KMS-11 (cell line): ENCODE results near the gene GOLGA6B.
"Not testable (repeated sequence)": the region's sequence is repeated elsewhere in the genome, so short reads cannot be mapped to it uniquely, and the experiment has no call there.

ENCODE experiments used
- H2AFZ ChIP-seq: fragments of 200-600 bp; sonication (generic); 2 replicates; pipeline ENCODE4 v1.6.1; 2016; ENCODE audit warnings: antibody characterized with exemption, mixed run types, low read depth
- H3K27ac ChIP-seq: fragments of 200-600 bp; sonication (generic); 2 replicates; pipeline ENCODE4 v1.6.1; 2016; ENCODE audit warnings: mild to moderate bottlenecking, mixed run types
- H3K27me3 ChIP-seq: fragments of 200-600 bp; sonication (generic); 2 replicates; pipeline ENCODE4 v1.6.1; 2017; ENCODE audit warnings: mild to moderate bottlenecking, low read depth, mixed run types, moderate library complexity; ENCODE audit not compliant: insufficient read depth
- H3K36me3 ChIP-seq: fragments of 200-600 bp; sonication (generic); 2 replicates; pipeline ENCODE4 v1.6.1; 2017; ENCODE audit warnings: mild to moderate bottlenecking, mixed run types; ENCODE audit not compliant: insufficient read depth
- H3K4me1 ChIP-seq: fragments of 200-600 bp; sonication (generic); 2 replicates; pipeline ENCODE4 v1.6.1; 2016; ENCODE audit warnings: mild to moderate bottlenecking, low read depth, mixed run types; ENCODE audit not compliant: poor library complexity, severe bottlenecking
- H3K4me2 ChIP-seq: fragments of 200-600 bp; sonication (generic); 2 replicates; pipeline ENCODE4 v1.7.0; 2016; ENCODE audit warnings: mild to moderate bottlenecking, mixed run types
- H3K4me3 ChIP-seq: fragments of 200-600 bp; sonication (generic); IDR thresholded peaks from 2 replicates; pipeline ENCODE4 v1.6.1; 2017; ENCODE audit warnings: low read depth, low read length, mixed read lengths; ENCODE audit not compliant: insufficient read depth
- H3K79me2 ChIP-seq: fragments of 200-600 bp; sonication (generic); 2 replicates; pipeline ENCODE4 v1.6.1; 2016; ENCODE audit warnings: low read depth, mixed run types; ENCODE audit not compliant: insufficient read depth
- H3K9ac ChIP-seq: fragments of 200-600 bp; sonication (generic); 2 replicates; pipeline ENCODE4 v1.6.1; 2016; ENCODE audit warnings: mild to moderate bottlenecking, mixed run types
- H4K20me1 ChIP-seq: fragments of 200-600 bp; sonication (generic); 2 replicates; pipeline ENCODE4 v1.6.1; 2016; ENCODE audit warnings: mild to moderate bottlenecking, mixed run types; ENCODE audit not compliant: insufficient read depth
- CTCF ChIP-seq: fragments of 200-600 bp; sonication (generic); conservative IDR thresholded peaks from 2 replicates; pipeline ENCODE4 v1.6.1; 2017; ENCODE audit warnings: low read depth, mild to moderate bottlenecking, antibody characterized with exemption, low read length, moderate library complexity, mixed read lengths

GOLGA6B gene

GRCh38 chr15:72648631-72649253 lies 5.8 kb upstream of the GOLGA6B start:
- H3K79me2 ChIP-seq, H2AFZ ChIP-seq, H3K9ac ChIP-seq, H3K4me1 ChIP-seq, H3K27ac ChIP-seq, H3K27me3 ChIP-seq, H3K4me2 ChIP-seq, H3K36me3 ChIP-seq, H3K4me3 ChIP-seq, H4K20me1 ChIP-seq: not testable (repeated sequence)

GRCh38 chr15:72656014-72656413 lies 1.5 kb downstream of the GOLGA6B start:
- not testable (repeated sequence) for H4K20me1 ChIP-seq, H3K36me3 ChIP-seq, H3K79me2 ChIP-seq, H3K27ac ChIP-seq, H2AFZ ChIP-seq, H3K4me2 ChIP-seq, H3K27me3 ChIP-seq, H3K4me3 ChIP-seq, H3K4me1 ChIP-seq, H3K9ac ChIP-seq

- not testable (repeated sequence) for H2AFZ ChIP-seq, H3K9ac ChIP-seq, H3K27me3 ChIP-seq, H3K4me2 ChIP-seq, H3K36me3 ChIP-seq, H3K27ac ChIP-seq, H3K4me1 ChIP-seq, H3K79me2 ChIP-seq, H4K20me1 ChIP-seq, H3K4me3 ChIP-seq
Measured at GRCh38 chr15:72661081-72661480, 6.6 kb downstream of the GOLGA6B start.

GRCh38 chr15:72663931-72664330 lies 9.4 kb downstream of the GOLGA6B start:
- H3K79me2 ChIP-seq, H3K36me3 ChIP-seq, H2AFZ ChIP-seq, H3K27ac ChIP-seq, H3K4me2 ChIP-seq, H3K4me3 ChIP-seq, H3K27me3 ChIP-seq, H3K9ac ChIP-seq, H4K20me1 ChIP-seq, H3K4me1 ChIP-seq: not testable (repeated sequence)

GRCh38 chr15:72665706-72666105 lies 11.2 kb downstream of the GOLGA6B start:
- H4K20me1 ChIP-seq, H3K9ac ChIP-seq, H3K27me3 ChIP-seq, H3K36me3 ChIP-seq, H3K4me3 ChIP-seq, H3K4me2 ChIP-seq, H3K27ac ChIP-seq, H3K79me2 ChIP-seq, H2AFZ ChIP-seq, H3K4me1 ChIP-seq: not testable (repeated sequence)

GRCh38 chr15:72669803-72670202 lies 15.3 kb downstream of the GOLGA6B start:
- H3K27ac ChIP-seq, H2AFZ ChIP-seq, H3K4me2 ChIP-seq, H3K4me1 ChIP-seq, H3K36me3 ChIP-seq, H3K9ac ChIP-seq, H3K27me3 ChIP-seq, H3K4me3 ChIP-seq, H4K20me1 ChIP-seq, H3K79me2 ChIP-seq: not testable (repeated sequence)

GRCh38 chr15:72670656-72671352 lies 16.3 kb downstream of the GOLGA6B start:
- H3K36me3 ChIP-seq, H3K4me3 ChIP-seq, H3K27ac ChIP-seq, H3K27me3 ChIP-seq, H3K79me2 ChIP-seq, H4K20me1 ChIP-seq, H3K9ac ChIP-seq, H3K4me1 ChIP-seq: not testable (repeated sequence)
- H2AFZ ChIP-seq = peak overlapping the region; percentile 78; the same call in 1 of the 2 replicates
- peak overlapping the region; percentile 39 for H3K4me2 ChIP-seq
- peak; percentile 81 for TF ChIP-seq CTCF
